ENCODE results near the gene MYBPC2.

The MYBPC2 gene

DNA sequence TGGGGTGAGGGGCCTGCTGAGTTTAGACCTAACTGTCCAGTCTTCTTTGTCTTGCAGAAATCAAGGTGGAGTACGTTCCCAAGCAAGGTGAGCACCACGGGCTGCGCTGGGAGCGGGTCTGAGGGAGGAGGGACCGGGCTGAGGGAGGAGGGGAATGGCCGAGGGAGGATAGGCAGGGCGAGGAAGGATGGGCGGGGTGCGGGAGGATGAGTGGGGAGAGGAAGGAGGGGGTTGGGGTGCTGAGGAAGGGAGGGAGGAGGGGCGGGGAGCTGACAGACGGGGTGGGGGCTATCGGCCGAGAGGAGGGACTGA lies 18.5 kb downstream of the MYBPC2 start:
- H3K79me2 ChIP-seq (ENCODE audit: insufficient read depth, low read length) = no peaks in the 10 kb centered on the region
- no peaks in the 10 kb centered on the region for H3K4me1 ChIP-seq (ENCODE audit: insufficient read depth, low read length)
- H2AFZ ChIP-seq (ENCODE audit: low read depth, low read length) = no peak overlapping the region
- no peak overlapping the region for H3K9ac ChIP-seq (ENCODE audit: low read depth, low read length)
- H3K27ac ChIP-seq (ENCODE audit: low read length) = no peak overlapping the region
- TF ChIP-seq, protein P1, sequence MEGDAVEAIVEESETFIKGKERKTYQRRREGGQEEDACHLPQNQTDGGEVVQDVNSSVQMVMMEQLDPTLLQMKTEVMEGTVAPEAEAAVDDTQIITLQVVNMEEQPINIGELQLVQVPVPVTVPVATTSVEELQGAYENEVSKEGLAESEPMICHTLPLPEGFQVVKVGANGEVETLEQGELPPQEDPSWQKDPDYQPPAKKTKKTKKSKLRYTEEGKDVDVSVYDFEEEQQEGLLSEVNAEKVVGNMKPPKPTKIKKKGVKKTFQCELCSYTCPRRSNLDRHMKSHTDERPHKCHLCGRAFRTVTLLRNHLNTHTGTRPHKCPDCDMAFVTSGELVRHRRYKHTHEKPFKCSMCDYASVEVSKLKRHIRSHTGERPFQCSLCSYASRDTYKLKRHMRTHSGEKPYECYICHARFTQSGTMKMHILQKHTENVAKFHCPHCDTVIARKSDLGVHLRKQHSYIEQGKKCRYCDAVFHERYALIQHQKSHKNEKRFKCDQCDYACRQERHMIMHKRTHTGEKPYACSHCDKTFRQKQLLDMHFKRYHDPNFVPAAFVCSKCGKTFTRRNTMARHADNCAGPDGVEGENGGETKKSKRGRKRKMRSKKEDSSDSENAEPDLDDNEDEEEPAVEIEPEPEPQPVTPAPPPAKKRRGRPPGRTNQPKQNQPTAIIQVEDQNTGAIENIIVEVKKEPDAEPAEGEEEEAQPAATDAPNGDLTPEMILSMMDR (IDR thresholded peaks at IDR 0.05; ENCODE audit: borderline replicate concordance, extremely low read depth, low read length, poor library complexity, severe bottlenecking) = no peak
- no peak for TF ChIP-seq EZH2 (IDR thresholded peaks at IDR 0.05; ENCODE audit: borderline replicate concordance, low read depth, low read length, severe bottlenecking)
- H4K20me1 ChIP-seq (ENCODE audit: insufficient read depth, low read length) = no peaks in the 10 kb centered on the region; the same call in 1 of the 2 replicates
- DNase-seq = no peak
- H3K4me3 ChIP-seq (ENCODE audit: low read depth in 1 of 2, low read length in 2 of 2) = no peak overlapping the region
- H3K9me3 ChIP-seq (ENCODE audit: insufficient read depth, low read length, severe bottlenecking) = no peaks in the 10 kb centered on the region
- H3K4me2 ChIP-seq (ENCODE audit: insufficient read depth, low read length) = no peak overlapping the region
- no peaks in the 10 kb centered on the region for H3K36me3 ChIP-seq (ENCODE audit: insufficient read depth, low read length)
- ATAC-seq (ENCODE audit: insufficient read depth, low read depth) = no peak
- H3K27me3 ChIP-seq (ENCODE audit: insufficient read depth, low read length, poor library complexity) = no peaks in the 10 kb centered on the region

DNA sequence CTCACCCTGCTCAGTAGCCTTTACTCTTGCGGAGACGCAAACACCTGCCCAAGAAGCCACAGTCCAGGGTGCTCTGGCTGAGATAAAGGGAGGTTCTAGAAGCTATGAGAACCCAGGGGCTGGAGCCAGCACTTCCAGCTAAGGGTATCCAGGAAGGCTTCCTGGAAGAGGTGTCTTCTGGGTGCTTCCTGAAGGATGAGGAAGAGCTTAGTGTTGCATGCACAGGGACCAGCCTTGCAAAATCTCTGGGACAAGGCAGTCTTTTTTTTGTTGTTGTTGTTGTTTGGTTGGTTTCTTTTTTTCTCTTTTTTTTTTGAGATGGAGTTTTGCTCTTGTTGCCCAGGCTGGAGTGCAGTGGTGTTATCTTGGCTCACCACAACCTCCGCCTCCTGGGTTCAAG lies 20.6 kb downstream of the MYBPC2 start:
- Histone ChIP-seq H3K9ac (ENCODE audit: low read depth, low read length) (no peak overlapping the region), H4K20me1 (ENCODE audit: insufficient read depth, low read length) (no peaks in the 10 kb centered on the region; the same call in 1 of the 2 replicates), H3K4me3 (ENCODE audit: low read depth in 1 of 2, low read length in 2 of 2) (no peak overlapping the region), H3K27me3 (ENCODE audit: insufficient read depth, low read length, poor library complexity) (no peaks in the 10 kb centered on the region), H3K27ac (ENCODE audit: low read length) (no peak overlapping the region), H3K9me3 (ENCODE audit: insufficient read depth, low read length, severe bottlenecking) (no peaks in the 10 kb centered on the region), H3K4me1 (ENCODE audit: insufficient read depth, low read length) (no peaks in the 10 kb centered on the region), H2AFZ (ENCODE audit: low read depth, low read length) (no peak overlapping the region), H3K36me3 (ENCODE audit: insufficient read depth, low read length) (no peaks in the 10 kb centered on the region), H3K79me2 (ENCODE audit: insufficient read depth, low read length) (no peaks in the 10 kb centered on the region), H3K4me2 (ENCODE audit: insufficient read depth, low read length) (no peak overlapping the region)
- no peak for ATAC-seq (ENCODE audit: insufficient read depth, low read depth)
- no peak for TF ChIP-seq EZH2 (IDR thresholded peaks at IDR 0.05; ENCODE audit: borderline replicate concordance, low read depth, low read length, severe bottlenecking)
- TF ChIP-seq, protein P1 (IDR thresholded peaks at IDR 0.05; ENCODE audit: borderline replicate concordance, extremely low read depth, low read length, poor library complexity, severe bottlenecking) = no peak
- no peak for DNase-seq

DNA sequence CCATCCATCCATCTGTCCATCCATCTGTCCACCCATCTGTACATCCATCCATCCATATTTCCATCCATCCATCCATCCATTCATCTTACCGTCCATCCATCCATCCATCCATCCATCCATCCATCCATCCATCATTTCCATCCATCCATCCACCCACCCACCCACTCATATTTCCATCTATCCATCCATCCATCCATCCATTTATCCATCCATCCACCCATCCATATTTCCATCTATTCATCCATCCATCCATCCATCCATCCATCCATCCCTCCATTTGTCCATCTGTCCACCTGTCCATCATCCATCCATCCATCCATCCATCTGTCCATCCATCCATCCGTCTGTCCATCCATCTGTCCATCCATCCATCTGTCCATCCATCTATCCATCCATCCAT lies 23.3 kb downstream of the MYBPC2 start:
- H3K4me1 ChIP-seq (ENCODE audit: insufficient read depth, low read length) = no peaks in the 10 kb centered on the region
- no peak overlapping the region for H3K4me2 ChIP-seq (ENCODE audit: insufficient read depth, low read length)
- TF ChIP-seq EZH2 (IDR thresholded peaks at IDR 0.05; ENCODE audit: borderline replicate concordance, low read depth, low read length, severe bottlenecking) = no peak
- TF ChIP-seq, protein P1 (IDR thresholded peaks at IDR 0.05; ENCODE audit: borderline replicate concordance, extremely low read depth, low read length, poor library complexity, severe bottlenecking) = no peak
- no peaks in the 10 kb centered on the region for H3K9me3 ChIP-seq (ENCODE audit: insufficient read depth, low read length, severe bottlenecking)
- H3K36me3 ChIP-seq (ENCODE audit: insufficient read depth, low read length) = no peaks in the 10 kb centered on the region
- H3K9ac ChIP-seq (ENCODE audit: low read depth, low read length) = no peak overlapping the region
- no peak overlapping the region for H3K4me3 ChIP-seq (ENCODE audit: low read depth in 1 of 2, low read length in 2 of 2)
- no peak overlapping the region for H3K27ac ChIP-seq (ENCODE audit: low read length)
- ATAC-seq (ENCODE audit: insufficient read depth, low read depth) (no peak), DNase-seq (no peak)
- H4K20me1 ChIP-seq (ENCODE audit: insufficient read depth, low read length) = no peaks in the 10 kb centered on the region
- H3K79me2 ChIP-seq (ENCODE audit: insufficient read depth, low read length) = no peaks in the 10 kb centered on the region
- no peaks in the 10 kb centered on the region for H3K27me3 ChIP-seq (ENCODE audit: insufficient read depth, low read length, poor library complexity)
- no peak overlapping the region for H2AFZ ChIP-seq (ENCODE audit: low read depth, low read length)

DNA sequence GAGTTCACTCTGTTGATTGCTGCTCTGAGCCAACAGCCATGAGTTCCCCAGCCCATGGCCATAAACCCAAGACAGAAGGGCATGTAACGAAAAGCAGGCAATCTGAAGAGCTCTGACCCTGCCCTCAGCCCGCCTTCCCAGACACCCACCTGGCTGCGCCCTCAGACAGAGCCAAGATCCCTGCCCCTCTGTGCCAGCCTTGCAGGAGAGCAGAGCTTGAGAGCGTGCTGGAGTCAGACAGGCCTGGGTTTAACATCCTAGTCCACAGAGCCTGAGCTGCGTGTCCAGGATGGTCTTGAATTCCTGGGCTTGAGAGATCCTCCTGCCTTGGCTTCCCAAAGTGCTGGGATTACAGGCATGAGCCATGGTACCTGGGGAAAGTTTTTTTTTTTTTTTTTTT lies 24.6 kb downstream of the MYBPC2 start:
- H3K79me2 ChIP-seq (ENCODE audit: insufficient read depth, low read length) = no peaks in the 10 kb centered on the region
- no peaks in the 10 kb centered on the region for H4K20me1 ChIP-seq (ENCODE audit: insufficient read depth, low read length)
- ATAC-seq (ENCODE audit: insufficient read depth, low read depth) (no peak), DNase-seq (no peak)
- H3K9ac ChIP-seq (ENCODE audit: low read depth, low read length) = no peak overlapping the region
- H3K4me1 ChIP-seq (ENCODE audit: insufficient read depth, low read length) = no peaks in the 10 kb centered on the region
- no peaks in the 10 kb centered on the region for H3K9me3 ChIP-seq (ENCODE audit: insufficient read depth, low read length, severe bottlenecking)
- H3K4me2 ChIP-seq (ENCODE audit: insufficient read depth, low read length) = no peak overlapping the region
- TF ChIP-seq EZH2 (IDR thresholded peaks at IDR 0.05; ENCODE audit: borderline replicate concordance, low read depth, low read length, severe bottlenecking) = no peak
- TF ChIP-seq, protein P1 (IDR thresholded peaks at IDR 0.05; ENCODE audit: borderline replicate concordance, extremely low read depth, low read length, poor library complexity, severe bottlenecking) = no peak
- no peak overlapping the region for H3K27ac ChIP-seq (ENCODE audit: low read length)
- H3K27me3 ChIP-seq (ENCODE audit: insufficient read depth, low read length, poor library complexity) = no peaks in the 10 kb centered on the region
- H3K36me3 ChIP-seq (ENCODE audit: insufficient read depth, low read length) = no peaks in the 10 kb centered on the region
- no peak overlapping the region for H2AFZ ChIP-seq (ENCODE audit: low read depth, low read length)
- H3K4me3 ChIP-seq (ENCODE audit: low read depth in 1 of 2, low read length in 2 of 2) = no peak overlapping the region
